ENCODE measurements around the gene ASPDH. TPM values are rescaled to one million over a fixed set of nuclear protein-coding genes. Genes with fewer than 3 reads are reported as not detected.
A peak's percentile ranks its signal among the peaks of the same experiment; 100 is the strongest.

The ASPDH gene
- total RNA-seq, 1 experiment from 2014 or later = not detected

GRCh38 chr19:50466706-50467039, 47.0 kb downstream of the ASPDH start:
- peaks cover 12 to 27% of the 10 kb centered on the region in 2 experiments for H3K4me1 ChIP-seq (ENCODE audit: control insufficient read depth in 1 of 2, insufficient read depth in 2 of 2, low read length in 2 of 2)
- H2AFZ ChIP-seq (ENCODE audit: low read depth, low read length, poor library complexity, severe bottlenecking) = no peak overlapping the region
- intact Hi-C loops (cut with micrococcal nuclease) = no loop called here
- no peaks in the 10 kb centered on the region for H3K9me2 ChIP-seq (ENCODE audit: insufficient read depth)
- TSS peak; percentile 59 for BruUV-seq (replicated peaks)
- no peak for DNase-seq (ENCODE audit: low read depth, low spot score)
- no peaks in the 10 kb centered on the region for H4K20me1 ChIP-seq (ENCODE audit: insufficient read depth)
- RAD21 ChIA-PET (ENCODE audit: low non-redundant PET in 1 of 2, low total read pairs in 2 of 2, uncharacterized antibody in 2 of 2, unreplicated experiment in 2 of 2) = no interaction called here
- no peaks in the 10 kb centered on the region for H3K9me3 ChIP-seq (ENCODE audit: control insufficient read depth in 1 of 2, insufficient read depth in 1 of 2, low read depth in 1 of 2, low read length in 2 of 2)
- H3K9ac ChIP-seq (ENCODE audit: low read length) = peak overlapping the region; percentile 60; the same call in 1 of the 2 replicates
- H3K36me3 ChIP-seq (ENCODE audit: control insufficient read depth in 1 of 2, insufficient read depth in 2 of 2, low read length in 2 of 2) = no peaks in the 10 kb centered on the region
- H3K79me2 ChIP-seq (ENCODE audit: insufficient read depth, low read length) = no peaks in the 10 kb centered on the region
- POLR2A ChIA-PET = interaction anchor here (1.1 to 1.5 kb wide), 2 partner anchors 9 to 82 kb away, joined by 3 read pairs; partner anchors contain the start of gene POLD1
- CTCF ChIA-PET = interaction anchor here (1.3 to 1.7 kb wide), 3 partner anchors 12 to 109 kb away, joined by 6 to 8 read pairs (median 6); no protein-coding TSS in a partner anchor
- no peaks in the 10 kb centered on the region for H3K27me3 ChIP-seq (ENCODE audit: insufficient read depth, low read length)
- peak overlapping the region; percentile 50 for H3K27ac ChIP-seq (ENCODE audit: low read depth, low read length)
- no peak for TF ChIP-seq EZH2phosphoT487 (IDR thresholded peaks at IDR 0.05; ENCODE audit: borderline replicate concordance)
- no peak for TF ChIP-seq JUND (IDR thresholded peaks at IDR 0.05)
- TF ChIP-seq SIN3A (IDR thresholded peaks at IDR 0.05; ENCODE audit: low read depth) = no peak
- no peak for TF ChIP-seq SP1 (IDR thresholded peaks at IDR 0.05; ENCODE audit: low read depth)
- no peak for TF ChIP-seq FOSL1 (IDR thresholded peaks at IDR 0.05; ENCODE audit: low read depth)
- no peak for TF ChIP-seq YY1 (IDR thresholded peaks at IDR 0.05; ENCODE audit: extremely low read depth, insufficient replicate concordance, low read depth, low read length)
- TF ChIP-seq ZNF274 (IDR thresholded peaks at IDR 0.05; ENCODE audit: low read depth, low read length) = no peak
- no peak for TF ChIP-seq POLR2A (IDR thresholded peaks at IDR 0.05; ENCODE audit: borderline replicate concordance, extremely low read depth, insufficient read depth, insufficient read length)
- TF ChIP-seq EZH2 (IDR thresholded peaks at IDR 0.05) = no peak
- H3K4me3 ChIP-seq (replicated peaks in 1 of 2; ENCODE audit: low read depth in 1 of 2, low read length in 2 of 2) = peak overlapping the region; percentile 39 to 55
- no peak for ATAC-seq
- H3K4me2 ChIP-seq (ENCODE audit: low read length) = peak overlapping the region; percentile 86

GRCh38 chr19:50465986-50466705, 47.6 kb downstream of the ASPDH start:
- DNase-seq (ENCODE audit: low read depth, low spot score) = peak; percentile 42
- Histone ChIP-seq H3K79me2 (ENCODE audit: insufficient read depth, low read length) (no peaks in the 10 kb centered on the region), H3K36me3 (ENCODE audit: control insufficient read depth in 1 of 2, insufficient read depth in 2 of 2, low read length in 2 of 2) (no peaks in the 10 kb centered on the region), H3K4me3 (replicated peaks in 1 of 2; ENCODE audit: low read depth in 1 of 2, low read length in 2 of 2) (peak overlapping the region; percentile 39 to 55), H3K4me2 (ENCODE audit: low read length) (peak overlapping the region; percentile 86), H3K9ac (ENCODE audit: low read length) (peak overlapping the region; percentile 60), H3K27me3 (ENCODE audit: insufficient read depth, low read length) (no peaks in the 10 kb centered on the region), H4K20me1 (ENCODE audit: insufficient read depth) (no peaks in the 10 kb centered on the region), H3K9me2 (ENCODE audit: insufficient read depth) (no peaks in the 10 kb centered on the region), H3K4me1 (ENCODE audit: control insufficient read depth in 1 of 2, insufficient read depth in 2 of 2, low read length in 2 of 2) (peaks cover 12 to 33% of the 10 kb centered on the region in 2 experiments), H2AFZ (ENCODE audit: low read depth, low read length, poor library complexity, severe bottlenecking) (peak overlapping the region; percentile 95), H3K27ac (ENCODE audit: low read depth, low read length) (peak overlapping the region; percentile 50), H3K9me3 (ENCODE audit: control insufficient read depth in 1 of 2, insufficient read depth in 1 of 2, low read depth in 1 of 2, low read length in 2 of 2) (no peaks in the 10 kb centered on the region)
- TF ChIP-seq CTCF (IDR thresholded peaks at IDR 0.05 in 2 of 3, conservative IDR thresholded peaks at IDR 0.05 in 1 of 3; ENCODE audit: borderline replicate concordance in 1 of 3, insufficient read depth in 1 of 3, low read depth in 2 of 3, low read length in 2 of 3) (peak in 2 of 3 experiments; percentile 56 to 67; a peak in 4 of 6 replicates), EGR1 (IDR thresholded peaks at IDR 0.05; ENCODE audit: low read depth) (no peak), POLR2AphosphoS5 (IDR thresholded peaks at IDR 0.05; ENCODE audit: low read depth, low read length) (peak; percentile 46; the same call in 1 of the 2 replicates)
- peak; percentile 91 for ATAC-seq
- intact Hi-C loops (cut with micrococcal nuclease) = no loop called here
- RAD21 ChIA-PET (ENCODE audit: low non-redundant PET in 1 of 2, low total read pairs in 2 of 2, uncharacterized antibody in 2 of 2, unreplicated experiment in 2 of 2) = no interaction called here
- BruUV-seq (replicated peaks) = no TSS peak
- POLR2A ChIA-PET = interaction anchor here (1.1 to 1.5 kb wide), 2 partner anchors 9 to 82 kb away, joined by 3 read pairs; partner anchors contain the start of gene POLD1
- CTCF ChIA-PET = interaction anchor here (0.7 to 1.7 kb wide), 6 partner anchors 8 to 109 kb away, joined by 3 to 8 read pairs (median 4); no protein-coding TSS in a partner anchor
